ENCODE results near the gene EEF1AKMT1. TPM values are rescaled to one million over a fixed set of nuclear protein-coding genes. Genes with fewer than 3 reads are reported as not detected.
A peak's percentile ranks its signal among the peaks of the same experiment; 100 is the strongest.

The EEF1AKMT1 gene, protein sequence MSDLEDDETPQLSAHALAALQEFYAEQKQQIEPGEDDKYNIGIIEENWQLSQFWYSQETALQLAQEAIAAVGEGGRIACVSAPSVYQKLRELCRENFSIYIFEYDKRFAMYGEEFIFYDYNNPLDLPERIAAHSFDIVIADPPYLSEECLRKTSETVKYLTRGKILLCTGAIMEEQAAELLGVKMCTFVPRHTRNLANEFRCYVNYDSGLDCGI
- 10 to 100 TPM in 5 of 6 donors, 1 to 10 TPM in 1; 5.5 to 14.8 (median 12.2) TPM for polyA plus RNA-seq (ENCODE audit: low read depth in 6 of 6)

DNA sequence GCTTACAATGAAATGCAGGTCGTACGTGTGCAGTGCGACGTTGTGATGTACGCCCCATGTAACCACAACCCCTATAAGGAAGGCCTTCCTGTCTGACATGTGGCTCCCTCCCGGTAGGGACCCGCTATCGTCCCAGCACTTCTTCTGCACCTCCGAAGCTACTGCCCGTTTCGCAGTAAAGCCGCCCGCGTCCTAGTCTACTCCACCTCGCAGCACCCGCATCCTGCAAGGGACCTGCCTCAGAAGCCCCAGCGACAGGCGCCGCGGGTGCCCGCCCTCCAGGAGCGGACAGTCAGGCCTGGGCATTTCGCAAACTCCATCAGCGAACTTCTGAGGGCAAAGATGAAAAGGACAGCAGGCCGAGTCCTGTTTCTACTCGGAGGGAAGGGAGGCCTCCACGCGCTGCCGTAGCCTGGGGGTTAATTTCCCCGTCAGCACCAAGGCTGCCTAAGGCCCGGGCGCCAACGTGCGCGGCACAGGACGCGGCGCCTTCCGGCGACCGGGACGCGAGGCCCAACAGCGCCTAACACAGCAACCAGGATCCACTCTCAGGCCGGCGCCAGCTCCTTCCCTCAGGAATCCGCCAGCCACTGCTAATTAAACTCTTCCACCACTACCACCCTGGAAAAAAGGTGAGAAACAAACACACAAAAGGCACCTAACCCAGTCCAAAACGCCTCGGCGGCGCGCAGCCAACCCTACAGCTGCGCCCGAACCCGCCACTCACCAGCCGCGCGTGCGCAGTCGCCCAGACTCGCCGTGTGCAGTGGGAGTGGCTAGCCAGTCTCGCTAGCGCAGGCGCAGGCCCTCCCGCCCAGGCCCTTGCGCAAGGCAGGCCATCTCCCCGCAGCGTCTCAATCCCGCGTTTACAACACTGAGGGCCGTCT lies at the start of gene EEF1AKMT1:
EEF1AKMT1 (minus strand) TSS at position 768 of the 887 bp plus-strand sequence. CDS start 16,363 bp downstream, outside the sequence.
- Mint-ChIP-seq H3K27ac (peak within 1 kb of the TSS; percentile 92 to 98 (median 97)), H3K4me3 (peak within 1 kb of the TSS; percentile 88 to 99 (median 96)), H3K36me3 (peaks cover 12 to 16% of the 10 kb centered on the region in 2 donors), H3K4me1 (peaks cover 17 to 28% (median 21%) of the 10 kb centered on the region in 3 donors), H3K9me3 (peaks cover 3 to 17% (median 12%) of the 10 kb centered on the region in 7 donors), H3K27me3 (no peaks in the 10 kb centered on the region)
- DNase-seq (peak; percentile 91), ATAC-seq (ENCODE audit: low read depth in 2 of 2) (peak; percentile 89 to 90)

DNA sequence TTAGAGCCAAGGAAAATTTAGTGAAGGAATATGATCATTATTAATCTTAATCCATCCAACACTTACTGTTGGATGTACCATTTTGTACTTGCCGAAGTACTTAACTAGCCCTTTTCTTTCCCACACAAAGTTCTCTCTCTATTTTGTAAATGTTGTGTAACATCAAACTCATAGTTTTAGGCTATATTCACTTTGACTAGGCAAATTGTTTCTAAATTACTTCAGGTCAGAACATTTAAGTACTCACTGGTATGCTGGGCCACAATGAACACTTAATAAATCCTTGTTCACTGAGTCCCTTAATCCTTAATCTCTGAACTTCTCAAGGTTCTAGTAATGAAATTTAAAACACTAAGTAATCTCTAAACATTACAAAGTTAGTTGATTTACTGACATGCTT lies 49.3 kb upstream of the EEF1AKMT1 start:
- Mint-ChIP-seq H3K27ac (no peak overlapping the region), H3K36me3 (peaks cover 0 to 6% of the 10 kb centered on the region in 2 donors), H3K9me3 (no peaks in the 10 kb centered on the region), H3K4me3 (no peak overlapping the region), H3K4me1 (no peaks in the 10 kb centered on the region), H3K27me3 (no peaks in the 10 kb centered on the region)
- DNase-seq, result no peak
- no peak for ATAC-seq (ENCODE audit: low read depth in 2 of 2)

DNA sequence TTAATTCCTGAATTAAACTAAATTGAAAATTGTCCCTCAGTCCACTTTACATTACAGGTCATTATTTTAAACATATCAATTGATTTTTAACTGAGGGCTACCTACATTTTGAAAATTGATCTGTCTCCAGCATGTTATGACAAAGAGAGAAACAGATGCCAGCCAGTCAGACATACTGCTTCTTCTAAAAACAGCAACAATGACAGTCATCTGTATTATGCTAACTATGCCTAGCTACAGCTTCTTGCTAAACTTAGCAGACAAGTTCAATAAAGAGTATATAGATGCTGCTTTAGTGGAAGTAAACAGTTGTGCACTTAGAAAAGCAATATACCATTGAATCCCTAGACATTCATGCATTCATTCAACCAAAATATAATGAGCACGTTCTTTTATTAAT lies 48.6 kb upstream of the EEF1AKMT1 start:
- no peaks in the 10 kb centered on the region for H3K4me1 Mint-ChIP-seq
- no peaks in the 10 kb centered on the region for H3K9me3 Mint-ChIP-seq
- no peak overlapping the region for H3K4me3 Mint-ChIP-seq
- no peaks in the 10 kb centered on the region for H3K27me3 Mint-ChIP-seq
- DNase-seq, result no peak
- peaks cover 0 to 6% of the 10 kb centered on the region in 2 donors for H3K36me3 Mint-ChIP-seq
- no peak for ATAC-seq (ENCODE audit: low read depth in 2 of 2)
- no peak overlapping the region for H3K27ac Mint-ChIP-seq

DNA sequence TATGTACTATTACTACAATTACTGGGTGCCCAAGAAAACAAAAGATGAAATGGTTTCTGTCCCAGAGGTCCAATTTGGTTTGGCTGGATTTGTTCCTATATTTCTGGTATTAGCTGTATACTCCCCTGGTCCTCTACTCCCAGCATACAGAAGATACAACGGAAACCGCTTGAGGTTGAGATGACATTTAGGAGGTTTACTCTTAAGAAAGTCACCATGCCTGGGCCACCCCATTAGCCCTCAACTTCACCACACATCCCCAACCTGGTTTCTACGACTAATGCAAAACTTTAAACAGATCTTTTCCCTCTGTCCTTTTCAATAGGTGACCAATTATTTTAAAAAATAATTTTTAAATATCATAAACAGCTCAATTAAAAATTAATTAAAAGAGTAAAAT lies 46.0 kb upstream of the EEF1AKMT1 start:
- Mint-ChIP-seq H3K36me3 (peaks cover 0 to 11% of the 10 kb centered on the region in 2 donors), H3K27ac (no peak overlapping the region), H3K9me3 (no peaks in the 10 kb centered on the region), H3K4me3 (no peak overlapping the region), H3K27me3 (no peaks in the 10 kb centered on the region), H3K4me1 (no peaks in the 10 kb centered on the region)
- ATAC-seq (ENCODE audit: low read depth in 2 of 2) (no peak), DNase-seq (no peak)

DNA sequence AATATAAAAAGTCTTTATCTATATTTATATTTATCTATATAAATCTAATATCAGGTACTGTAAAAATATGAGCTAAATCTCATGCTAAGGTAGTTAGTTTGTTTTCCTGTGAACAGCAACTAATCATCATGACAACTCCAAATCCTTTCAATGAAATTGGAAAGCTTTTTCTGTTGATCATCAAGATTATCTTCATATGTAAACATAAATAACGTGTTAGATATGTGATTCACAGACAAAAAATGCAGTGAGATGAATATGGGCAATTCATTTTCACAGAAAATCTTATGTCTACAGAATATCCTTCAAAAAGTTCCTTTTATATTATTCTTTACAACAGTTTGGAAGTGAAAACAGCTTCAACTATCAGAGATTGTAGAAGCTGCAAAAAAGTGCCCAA lies 41.7 kb upstream of the EEF1AKMT1 start:
- peaks cover 7 to 14% of the 10 kb centered on the region in 2 donors for H3K36me3 Mint-ChIP-seq

DNA sequence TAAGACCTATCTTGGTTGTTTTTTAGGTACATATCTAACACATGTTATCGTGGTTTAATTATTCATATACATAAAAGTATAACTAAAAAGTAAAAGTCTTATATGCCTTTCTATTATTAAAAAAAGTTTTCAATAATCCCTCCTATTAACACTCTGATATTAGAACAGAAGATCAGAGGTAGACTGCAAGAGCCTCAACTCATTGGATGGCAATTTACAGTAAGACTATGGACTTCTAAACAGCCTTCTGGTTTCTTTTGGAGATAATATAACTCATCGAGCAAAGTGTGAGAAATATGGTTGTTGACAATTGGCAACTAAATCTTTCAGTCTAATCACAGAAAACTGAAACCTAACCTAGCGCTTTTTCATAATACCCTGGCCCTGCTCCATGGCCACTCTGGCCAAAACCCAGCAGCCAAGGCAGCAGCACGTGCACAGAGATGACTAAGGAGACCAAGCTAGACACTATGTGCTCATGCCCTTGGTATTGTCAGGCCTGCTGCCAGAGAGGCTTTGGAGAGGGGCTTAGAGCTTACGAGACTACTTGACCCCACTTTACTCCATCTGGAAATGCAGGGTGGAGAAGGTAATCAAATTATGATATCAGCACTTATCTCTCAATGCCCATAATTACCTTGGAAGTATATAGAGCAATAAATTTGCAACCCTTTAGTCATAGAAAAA lies 40.6 kb upstream of the EEF1AKMT1 start:
- Mint-ChIP-seq H3K4me3 (no peak overlapping the region), H3K36me3 (peaks cover 8 to 12% of the 10 kb centered on the region in 2 donors), H3K27me3 (no peaks in the 10 kb centered on the region), H3K9me3 (no peaks in the 10 kb centered on the region), H3K27ac (no peak overlapping the region), H3K4me1 (peaks cover 0 to 3% (median 0%) of the 10 kb centered on the region in 3 donors)
- ATAC-seq (ENCODE audit: low read depth in 2 of 2) (no peak), DNase-seq (no peak)

More for the DNA sequence above, 41.7 kb upstream of the EEF1AKMT1 start:
- DNase-seq (no peak), ATAC-seq (ENCODE audit: low read depth in 2 of 2) (no peak)
- Mint-ChIP-seq H3K27me3 (no peaks in the 10 kb centered on the region), H3K4me3 (no peak overlapping the region), H3K4me1 (peaks cover 0 to 3% (median 0%) of the 10 kb centered on the region in 3 donors), H3K27ac (no peak overlapping the region), H3K9me3 (no peaks in the 10 kb centered on the region)

DNA sequence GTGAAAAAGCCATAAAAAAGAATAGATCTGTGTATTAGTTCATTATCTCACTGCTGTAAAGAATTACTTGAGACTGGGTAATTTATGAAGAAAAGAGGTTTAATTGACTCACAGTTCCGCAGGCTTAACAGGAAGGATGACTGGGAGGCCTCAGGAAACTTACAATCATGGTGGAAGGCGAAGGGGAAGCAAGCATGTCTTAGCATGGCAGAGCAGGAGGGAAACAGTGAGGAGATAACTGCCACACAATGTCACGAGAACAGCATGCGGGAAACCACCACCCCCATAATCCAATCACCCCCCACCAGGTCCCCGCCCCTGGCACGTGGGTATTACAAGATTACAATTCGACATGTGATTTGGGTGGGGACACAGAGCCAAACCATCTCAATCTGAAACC lies 39.1 kb upstream of the EEF1AKMT1 start:
- Mint-ChIP-seq H3K4me3 (no peak overlapping the region), H3K4me1 (peaks cover 0 to 3% (median 0%) of the 10 kb centered on the region in 3 donors), H3K9me3 (no peaks in the 10 kb centered on the region), H3K27me3 (no peaks in the 10 kb centered on the region), H3K27ac (peak overlapping the region in 1 of 6 donors; percentile 3), H3K36me3 (peaks cover 15 to 18% of the 10 kb centered on the region in 2 donors)
- no peak for ATAC-seq (ENCODE audit: low read depth in 2 of 2)
- no peak for DNase-seq

DNA sequence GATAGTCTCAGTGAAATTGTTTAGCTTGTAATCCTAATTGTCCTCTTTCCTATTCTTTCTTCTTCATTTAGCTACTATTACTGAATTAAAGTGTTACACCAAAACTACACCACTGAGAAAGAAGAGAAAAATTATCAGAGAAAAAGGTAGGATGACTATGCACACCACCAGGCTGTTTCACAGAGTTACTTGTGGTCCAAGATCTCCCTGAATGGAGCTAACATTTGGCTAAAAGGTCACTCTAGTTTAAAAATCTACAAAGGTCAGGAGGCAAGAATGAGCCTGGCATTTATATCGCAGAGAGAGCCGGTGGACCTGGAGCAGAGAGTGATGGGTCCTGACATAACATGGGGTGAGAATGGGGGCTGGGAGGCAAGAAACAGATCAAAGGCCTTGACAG lies 37.0 kb upstream of the EEF1AKMT1 start:
- Mint-ChIP-seq H3K4me3 (no peak overlapping the region), H3K4me1 (peaks cover 0 to 3% (median 0%) of the 10 kb centered on the region in 3 donors), H3K27me3 (no peaks in the 10 kb centered on the region), H3K9me3 (no peaks in the 10 kb centered on the region), H3K27ac (peak overlapping the region in 3 of 6 donors; percentile 17 to 90 (median 82)), H3K36me3 (peaks cover 15 to 18% of the 10 kb centered on the region in 2 donors)
- DNase-seq (no peak), ATAC-seq (ENCODE audit: low read depth in 2 of 2) (no peak)

DNA sequence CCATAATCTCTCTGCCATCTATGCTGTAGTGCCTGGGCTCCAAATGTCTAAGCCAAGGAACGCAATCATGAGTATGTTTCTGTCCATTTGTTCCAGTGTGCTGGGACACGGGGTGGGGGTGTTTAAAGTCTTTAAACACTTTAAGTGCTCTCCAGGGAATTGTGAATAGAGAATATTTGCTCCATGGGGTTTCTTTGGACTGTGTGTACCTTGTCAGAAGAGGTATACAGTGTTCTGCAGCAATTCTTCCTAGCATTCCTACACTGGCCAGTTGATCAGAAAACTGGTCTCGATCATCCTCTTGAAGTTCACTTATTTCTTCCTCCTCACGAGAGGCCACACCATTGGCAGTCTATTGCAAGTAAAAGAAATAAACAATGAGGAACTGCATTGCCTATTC lies 35.1 kb upstream of the EEF1AKMT1 start:
- DNase-seq, result no peak
- H3K27me3 Mint-ChIP-seq, result no peaks in the 10 kb centered on the region
- peaks cover 18 to 23% of the 10 kb centered on the region in 2 donors for H3K36me3 Mint-ChIP-seq
- no peak for ATAC-seq (ENCODE audit: low read depth in 2 of 2)
- H3K4me3 Mint-ChIP-seq, result no peak overlapping the region
- H3K9me3 Mint-ChIP-seq, result no peaks in the 10 kb centered on the region
- H3K4me1 Mint-ChIP-seq, result peaks cover 0 to 3% (median 0%) of the 10 kb centered on the region in 3 donors
- no peak overlapping the region for H3K27ac Mint-ChIP-seq

DNA sequence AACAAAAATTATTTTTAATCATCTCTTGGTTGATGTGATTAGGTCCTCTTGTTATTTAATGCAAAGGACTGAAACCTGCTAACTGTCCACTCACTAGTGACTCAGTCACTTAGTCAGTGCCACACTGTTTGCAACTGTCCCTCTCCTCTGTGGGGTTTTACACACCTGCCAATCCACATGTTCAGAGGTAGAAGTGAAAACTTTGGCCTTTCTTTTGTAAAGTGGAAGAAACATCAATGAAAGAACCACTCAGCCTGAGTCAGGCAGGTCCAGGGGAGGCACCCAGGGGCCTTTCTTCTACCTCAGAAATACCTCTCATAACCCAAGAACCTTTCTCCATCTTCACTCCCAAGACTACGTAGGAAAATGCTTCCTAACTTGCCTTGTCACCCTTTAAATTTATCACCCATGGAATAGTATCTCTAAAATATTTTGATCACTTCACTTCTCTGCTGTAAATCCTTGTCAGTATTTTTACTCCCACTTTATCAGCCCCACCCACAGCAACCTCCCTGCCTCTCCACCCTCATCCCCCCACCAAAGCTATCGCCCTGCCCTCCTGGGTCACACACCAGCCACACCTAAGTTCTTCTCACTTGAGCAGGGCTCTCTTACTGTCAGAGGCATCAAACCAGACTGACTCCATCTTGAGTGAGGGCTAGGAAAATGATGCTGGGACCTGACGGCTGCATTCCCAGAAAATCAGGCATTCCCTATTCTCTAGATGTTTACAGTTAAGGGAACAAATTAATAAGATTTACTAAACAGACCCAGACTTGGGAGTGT lies 29.6 kb upstream of the EEF1AKMT1 start:
- ATAC-seq (ENCODE audit: low read depth in 2 of 2) (no peak), DNase-seq (no peak)
- Mint-ChIP-seq H3K9me3 (no peaks in the 10 kb centered on the region), H3K4me3 (peak overlapping the region in 1 of 8 donors; percentile 55), H3K27me3 (no peaks in the 10 kb centered on the region), H3K4me1 (peaks cover 0 to 6% (median 0%) of the 10 kb centered on the region in 3 donors), H3K36me3 (peaks cover 5 to 8% of the 10 kb centered on the region in 2 donors), H3K27ac (peak overlapping the region in 2 of 6 donors; percentile 33 to 59)

DNA sequence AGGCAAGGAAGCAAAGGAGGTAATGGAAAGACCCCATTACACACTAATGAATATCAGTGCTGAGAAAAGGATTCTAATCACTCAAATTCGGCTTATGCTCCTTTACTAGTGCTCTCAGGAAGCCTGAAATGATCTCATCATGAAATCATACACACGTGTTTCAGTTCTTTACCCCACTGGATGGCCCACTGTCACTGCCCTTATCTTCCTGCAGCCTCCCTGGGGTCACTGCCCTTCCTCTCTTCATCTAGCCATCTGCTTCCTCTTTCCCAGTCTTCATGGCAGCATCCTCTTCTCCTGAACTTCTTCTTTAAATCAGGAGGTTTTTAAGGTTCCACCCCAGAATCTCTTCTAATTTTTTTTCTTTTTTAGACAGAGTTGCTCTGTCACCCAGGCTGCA lies 27.9 kb upstream of the EEF1AKMT1 start:
- H3K4me3 Mint-ChIP-seq, result no peak overlapping the region
- H3K27ac Mint-ChIP-seq, result peak overlapping the region in 4 of 6 donors; percentile 6 to 83 (median 34)
- H3K27me3 Mint-ChIP-seq, result no peaks in the 10 kb centered on the region
- no peak for ATAC-seq (ENCODE audit: low read depth in 2 of 2)
- peaks cover 5 to 8% of the 10 kb centered on the region in 2 donors for H3K36me3 Mint-ChIP-seq
- peaks cover 4 to 20% (median 11%) of the 10 kb centered on the region in 3 donors for H3K4me1 Mint-ChIP-seq
- no peak for DNase-seq
- H3K9me3 Mint-ChIP-seq, result no peaks in the 10 kb centered on the region

DNA sequence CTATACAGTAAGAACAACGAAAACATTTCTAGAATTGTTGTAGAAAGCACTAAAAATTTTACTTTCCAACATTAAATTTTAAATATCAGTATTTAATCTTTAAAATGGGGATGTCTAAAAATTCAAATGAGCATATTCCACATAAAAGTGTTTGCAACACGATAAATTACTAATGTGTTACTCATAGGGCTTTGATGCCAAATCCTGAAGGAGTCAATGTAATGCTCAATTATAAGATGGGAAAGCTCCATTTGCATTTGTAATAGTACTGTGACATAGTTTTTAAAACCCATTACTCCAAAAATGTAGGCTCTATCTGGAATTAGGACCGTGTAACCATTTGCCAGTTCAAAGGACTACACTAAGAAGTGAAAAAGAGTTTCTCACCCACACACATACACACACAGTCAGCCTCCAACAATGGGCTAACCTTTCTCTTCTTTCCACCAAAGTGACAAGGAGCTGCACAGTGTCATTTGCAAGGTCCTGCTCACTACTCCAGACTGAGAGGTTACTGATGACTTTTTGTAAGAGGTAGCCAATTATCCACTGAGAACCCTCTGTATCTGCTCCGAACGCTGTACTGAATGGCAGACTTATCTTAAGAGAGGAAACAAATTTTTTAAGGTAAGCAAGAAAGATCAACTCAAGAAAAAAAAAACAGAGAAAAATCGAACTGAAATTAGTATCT lies 26.1 kb upstream of the EEF1AKMT1 start:
- ATAC-seq (ENCODE audit: low read depth in 2 of 2), result no peak
- Mint-ChIP-seq H3K9me3 (no peaks in the 10 kb centered on the region), H3K27me3 (no peaks in the 10 kb centered on the region), H3K4me1 (peaks cover 4 to 21% (median 11%) of the 10 kb centered on the region in 3 donors), H3K4me3 (no peak overlapping the region), H3K36me3 (peaks cover 0 to 4% of the 10 kb centered on the region in 2 donors), H3K27ac (peak overlapping the region in 3 of 6 donors; percentile 5 to 31 (median 18))
- no peak for DNase-seq
